Astrocyte (in vitro differentiated cells and primary cell): ENCODE measurements around the gene COMMD9. TPM values are rescaled to one million over a fixed set of nuclear protein-coding genes. Genes with fewer than 3 reads are reported as not detected.

Source experiments
- DNase-seq: peaks from one replicate; pipeline ENCODE4 v3.0.0-alpha.2; 2010; ENCODE audit warnings: low read depth
- FAIRE-seq: peaks from 2 replicates; lab custom pipeline; 2011; peaks lifted over from hg19 to GRCh38; lab: Jason Lieb, UNC
- H2AFZ ChIP-seq: 2 replicates; pipeline ENCODE4 v1.6.0; 2012; ENCODE audit warnings: low read depth, low read length, inconsistent platforms
- H3K27ac ChIP-seq: 2 replicates; pipeline ENCODE4 v1.5.1; 2011; ENCODE audit warnings: low read depth, low read length, inconsistent platforms
- H3K27me3 ChIP-seq: 2 replicates; pipeline ENCODE4 v1.6.0; 2011; ENCODE audit warnings: low read length, inconsistent platforms; ENCODE audit not compliant: insufficient read depth
- H3K36me3 ChIP-seq: 2 replicates; pipeline ENCODE4 v1.5.1; 2011; ENCODE audit warnings: low read length, inconsistent platforms; ENCODE audit not compliant: insufficient read depth
- H3K4me1 ChIP-seq: 2 replicates; pipeline ENCODE4 v1.5.1; 2011; ENCODE audit warnings: low read length, inconsistent platforms; ENCODE audit not compliant: insufficient read depth
- H3K4me2 ChIP-seq: 2 replicates; pipeline ENCODE4 v1.6.0; 2012; ENCODE audit warnings: low read length, inconsistent platforms
- H3K4me3 ChIP-seq: 2 replicates; pipeline ENCODE4 v1.5.1; 2011; ENCODE audit warnings: low read depth, mild to moderate bottlenecking, low read length, inconsistent platforms; ENCODE audit not compliant: insufficient read depth
- H3K79me2 ChIP-seq: 2 replicates; pipeline ENCODE4 v1.6.0; 2012; ENCODE audit warnings: mild to moderate bottlenecking, low read length, inconsistent platforms; ENCODE audit not compliant: insufficient read depth
- H3K9ac ChIP-seq: 2 replicates; pipeline ENCODE4 v1.6.0; 2012; ENCODE audit warnings: mild to moderate bottlenecking, low read length, inconsistent platforms
- H3K9me3 ChIP-seq: 2 replicates; pipeline ENCODE4 v1.5.1; 2012; ENCODE audit warnings: low read depth, mild to moderate bottlenecking, low read length, inconsistent platforms; ENCODE audit not compliant: insufficient read depth
- H4K20me1 ChIP-seq: 2 replicates; pipeline ENCODE4 v1.6.0; 2012; ENCODE audit warnings: low read length, inconsistent platforms; ENCODE audit not compliant: insufficient read depth
- H3K27ac Mint-ChIP-seq: one replicate; pipeline ENCODE4 v1.8.0; 2021; ENCODE audit warnings: mild to moderate bottlenecking, mixed read lengths; ENCODE audit not compliant: unreplicated experiment
- H3K27me3 Mint-ChIP-seq: one replicate; pipeline ENCODE4 v1.8.0; 2021; ENCODE audit warnings: low read depth, mixed read lengths; ENCODE audit not compliant: unreplicated experiment
- H3K36me3 Mint-ChIP-seq: one replicate; pipeline ENCODE4 v1.8.0; 2021; ENCODE audit warnings: low read depth, mixed read lengths; ENCODE audit not compliant: unreplicated experiment
- H3K4me1 Mint-ChIP-seq: one replicate; pipeline ENCODE4 v1.8.0; 2021; ENCODE audit warnings: low read depth, mixed read lengths; ENCODE audit not compliant: unreplicated experiment
- H3K4me3 Mint-ChIP-seq: one replicate; pipeline ENCODE4 v1.8.0; 2021; ENCODE audit warnings: mild to moderate bottlenecking, moderate library complexity, mixed read lengths; ENCODE audit not compliant: unreplicated experiment
- H3K9me3 Mint-ChIP-seq: one replicate; pipeline ENCODE4 v1.8.0; 2021; ENCODE audit warnings: mild to moderate bottlenecking, mixed read lengths; ENCODE audit not compliant: unreplicated experiment
- CTCF ChIP-seq: IDR thresholded peaks from 2 replicates; pipeline ENCODE4 v1.5.1; 2011; ENCODE audit warnings: low read depth, mild to moderate bottlenecking, inconsistent platforms, low read length, moderate library complexity; ENCODE audit not compliant: insufficient read depth
- EZH2 ChIP-seq: IDR thresholded peaks from 2 replicates; pipeline ENCODE4 v1.6.1; 2012; ENCODE audit warnings: mild to moderate bottlenecking, low read length, inconsistent platforms; ENCODE audit not compliant: insufficient read depth
- total RNA-seq: library from RNA; stranded (reverse); gene quantifications from 2 replicates; pipeline ENCODE4 v1.2.1, GENCODE V29; 2021

COMMD9 gene
- total RNA-seq, 1 donor from 2014 or later: 78.4 TPM

- Histone ChIP-seq H3K27me3 (no peaks in the 10 kb centered on the region), H3K27ac (no peak overlapping the region), H2AFZ (no peak overlapping the region), H4K20me1 (no peaks in the 10 kb centered on the region), H3K9me3 (no peaks in the 10 kb centered on the region), H3K4me1 (peaks cover 14% of the 10 kb centered on the region), H3K4me2 (no peak overlapping the region), H3K79me2 (no peaks in the 10 kb centered on the region), H3K36me3 (no peaks in the 10 kb centered on the region), H3K9ac (no peak overlapping the region), H3K4me3 (no peak overlapping the region)
- no peaks in the 10 kb centered on the region for H3K9me3 Mint-ChIP-seq
- no peak for TF ChIP-seq EZH2
- TF ChIP-seq CTCF: no peak
- peak; percentile 31 for DNase-seq
- H3K4me3 Mint-ChIP-seq: no peak overlapping the region
- no peak for FAIRE-seq
- H3K27me3 Mint-ChIP-seq: no peaks in the 10 kb centered on the region
- H3K36me3 Mint-ChIP-seq: peaks cover 2% of the 10 kb centered on the region
- peaks cover 21% of the 10 kb centered on the region for H3K4me1 Mint-ChIP-seq
- no peak overlapping the region for H3K27ac Mint-ChIP-seq
These were observed 56.0 kb downstream of the COMMD9 start for GRCh38 chr11:36233204-36233603.

- H3K36me3 ChIP-seq: no peaks in the 10 kb centered on the region
- peak; percentile 67 for DNase-seq
- H3K27me3 ChIP-seq: no peaks in the 10 kb centered on the region
- H3K9me3 ChIP-seq: no peaks in the 10 kb centered on the region
- peaks cover 21% of the 10 kb centered on the region for H3K4me1 Mint-ChIP-seq
- no peak overlapping the region for H3K4me3 Mint-ChIP-seq
- H3K9me3 Mint-ChIP-seq: no peaks in the 10 kb centered on the region
- no peaks in the 10 kb centered on the region for H3K79me2 ChIP-seq
- no peaks in the 10 kb centered on the region for H3K27me3 Mint-ChIP-seq
- H3K27ac Mint-ChIP-seq: no peak overlapping the region
- H3K36me3 Mint-ChIP-seq: no peaks in the 10 kb centered on the region
- peak overlapping the region; percentile 64 for H3K4me2 ChIP-seq
- H3K27ac ChIP-seq: no peak overlapping the region
- peak overlapping the region; percentile 7 for H3K4me3 ChIP-seq
- H2AFZ ChIP-seq: no peak overlapping the region
- peaks cover 14% of the 10 kb centered on the region for H3K4me1 ChIP-seq
- peak; percentile 37 for FAIRE-seq
- no peaks in the 10 kb centered on the region for H4K20me1 ChIP-seq
- TF ChIP-seq CTCF: no peak
- no peak for TF ChIP-seq EZH2
- no peak overlapping the region for H3K9ac ChIP-seq
These were observed 58.2 kb downstream of the COMMD9 start for GRCh38 chr11:36230779-36231699.
